GM04503 (cell line): ENCODE measurements around the gene EXOC6.

Experiments
- DNase-seq: peaks from one replicate; pipeline ENCODE4 v3.0.0-alpha.2; 2012; ENCODE audit warnings: low read depth

The EXOC6 gene

GRCh38 chr10:93067443-93068365 is 219.4 kb downstream of the EXOC6 start:
- DNase-seq, result no peak

DNA sequence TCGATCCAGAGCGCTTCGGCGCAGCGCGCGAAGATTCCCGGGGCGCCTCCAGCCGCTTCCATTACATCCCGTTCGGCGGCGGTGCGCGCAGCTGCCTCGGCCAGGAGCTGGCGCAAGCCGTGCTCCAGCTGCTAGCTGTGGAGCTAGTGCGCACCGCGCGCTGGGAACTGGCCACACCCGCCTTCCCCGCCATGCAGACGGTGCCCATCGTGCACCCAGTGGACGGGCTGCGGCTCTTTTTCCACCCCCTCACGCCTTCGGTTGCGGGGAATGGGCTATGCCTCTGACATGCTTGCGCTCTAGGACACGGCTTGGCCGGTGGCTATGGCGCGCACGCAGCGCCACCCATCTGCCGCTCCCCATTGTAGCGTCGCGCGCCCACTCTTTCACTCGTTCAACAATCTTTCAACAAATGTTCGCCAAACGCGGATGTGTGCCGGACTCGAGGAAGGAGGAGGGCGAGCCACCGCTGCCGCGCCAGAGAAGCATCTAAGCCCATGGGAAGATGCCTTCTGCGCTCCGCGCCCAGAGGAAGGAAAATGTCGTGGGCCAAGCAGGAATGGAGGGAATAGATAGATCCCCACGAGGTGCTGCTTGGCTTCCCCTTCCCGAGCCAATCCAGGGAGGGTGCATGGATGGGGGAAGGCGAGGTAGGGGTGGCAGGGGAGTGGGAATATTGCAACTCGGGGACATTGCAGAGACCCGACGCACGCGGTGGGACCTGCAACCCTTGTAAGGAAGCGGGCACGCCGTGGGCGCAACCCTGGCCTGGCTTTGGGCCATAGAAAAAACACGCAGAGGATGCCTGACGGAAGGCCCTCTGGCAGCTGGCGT is 220.3 kb downstream of the EXOC6 start:
- no peak for DNase-seq

DNA sequence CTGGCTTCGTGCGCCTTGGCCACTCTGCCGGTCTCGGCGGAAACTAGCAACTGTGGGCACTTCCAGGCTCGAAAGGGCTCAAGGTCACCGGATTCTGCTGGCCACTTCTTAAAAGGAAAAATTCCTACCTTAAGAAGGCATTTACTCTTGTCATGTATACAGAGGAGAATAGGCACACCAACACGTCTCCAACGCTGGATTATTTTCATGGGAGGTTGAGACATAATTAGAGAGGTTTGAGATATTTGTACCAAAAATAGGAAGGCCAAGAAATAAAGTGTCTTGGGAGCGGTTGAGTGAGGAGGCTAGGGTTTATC is 220.9 kb downstream of the EXOC6 start:
- no peak for DNase-seq

- DNase-seq, result no peak
These were observed 222.3 kb downstream of the EXOC6 start for GRCh38 chr10:93070378-93071176.

GRCh38 chr10:93071177-93071472 is 222.8 kb downstream of the EXOC6 start:
- no peak for DNase-seq

DNA sequence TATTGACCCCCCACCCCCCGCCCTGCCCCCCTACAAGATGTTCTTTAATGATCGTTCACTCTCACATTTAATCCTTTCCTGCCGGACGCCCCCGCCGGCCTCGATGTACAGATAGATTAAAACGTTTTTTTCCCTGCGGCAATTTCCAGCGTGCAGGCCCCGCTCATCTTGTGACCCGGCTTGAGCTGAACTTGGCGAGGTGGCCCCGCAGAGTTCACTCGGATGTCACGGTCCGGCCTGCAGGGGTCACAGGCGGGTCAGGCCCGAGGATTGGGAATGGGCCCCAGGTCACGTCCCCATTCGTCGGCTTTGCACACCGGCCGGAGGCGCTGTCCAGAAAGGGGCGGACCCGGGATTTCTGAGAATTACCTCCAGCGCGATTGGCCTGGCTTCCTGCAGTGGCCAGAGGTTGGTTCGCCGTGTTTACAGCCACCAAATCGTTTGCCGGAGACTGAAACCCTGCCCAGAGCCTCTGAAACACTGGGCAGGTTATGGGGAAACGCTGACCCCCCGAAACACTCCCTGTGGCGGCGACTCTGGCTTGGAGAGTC is 223.4 kb downstream of the EXOC6 start:
- no peak for DNase-seq

DNA sequence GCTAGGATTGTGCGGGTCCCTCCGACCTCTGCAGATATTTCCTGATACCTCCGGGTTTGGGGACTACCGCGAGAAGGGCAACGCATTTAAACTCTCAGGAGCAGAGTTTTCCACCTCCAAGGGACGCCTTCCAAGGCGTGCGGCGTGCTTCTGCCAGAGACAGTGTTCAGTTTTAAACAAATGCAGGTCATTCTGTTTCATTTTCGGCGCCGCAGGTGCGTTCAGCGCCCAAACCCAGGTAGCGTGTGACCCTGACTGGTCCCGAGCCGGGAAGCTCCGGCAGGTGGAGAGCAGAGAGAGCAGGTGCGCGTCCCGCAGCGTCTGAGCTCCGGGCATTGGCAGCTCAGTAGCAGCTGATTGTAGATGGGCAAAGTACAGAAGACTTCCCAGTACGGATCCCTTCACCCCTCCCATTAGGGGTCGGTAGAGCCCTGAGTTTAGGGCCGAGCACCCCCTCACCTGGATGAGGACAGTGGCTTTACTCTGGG is 223.9 kb downstream of the EXOC6 start:
- no peak for DNase-seq

DNA sequence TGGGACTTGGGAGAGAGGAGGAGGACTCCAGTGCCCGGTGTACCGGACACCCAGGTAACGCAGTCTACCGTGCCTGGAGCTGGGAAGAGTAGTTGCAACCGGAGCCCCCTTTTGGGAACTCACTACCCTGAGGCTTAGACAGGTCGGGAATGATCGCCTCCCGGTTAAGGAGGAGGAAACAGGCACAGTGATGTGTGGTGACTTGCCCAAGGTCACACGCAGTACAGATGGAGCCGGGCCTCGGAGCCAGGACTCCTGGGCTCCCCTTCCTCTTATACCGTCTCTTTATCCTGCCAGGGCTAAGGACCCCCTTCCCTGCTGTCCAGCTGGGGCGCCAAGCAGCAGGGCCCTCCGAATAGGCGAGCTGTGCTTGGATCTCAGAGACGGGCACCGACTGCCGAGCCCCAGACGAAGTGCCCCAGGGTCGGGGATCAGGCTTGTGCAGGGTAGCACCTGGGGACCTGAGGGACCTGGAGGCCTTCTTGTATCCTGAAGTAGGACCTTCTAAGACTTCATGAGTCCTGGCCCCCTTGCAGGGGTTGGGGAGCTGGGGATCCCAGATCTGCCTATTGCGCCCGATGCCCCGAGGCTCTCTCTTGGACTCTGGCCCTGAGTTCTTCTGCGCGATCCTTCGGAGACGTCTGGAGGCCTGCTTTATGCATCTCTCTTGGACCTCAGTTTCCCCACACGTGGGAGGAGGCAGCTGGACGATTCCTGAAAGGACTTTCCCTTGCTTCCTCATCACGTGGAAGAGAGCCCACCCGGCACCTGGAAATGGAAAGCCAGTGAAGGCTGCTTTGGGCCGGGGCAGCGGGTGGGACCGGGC is 224.6 kb downstream of the EXOC6 start:
- no peak for DNase-seq

DNA sequence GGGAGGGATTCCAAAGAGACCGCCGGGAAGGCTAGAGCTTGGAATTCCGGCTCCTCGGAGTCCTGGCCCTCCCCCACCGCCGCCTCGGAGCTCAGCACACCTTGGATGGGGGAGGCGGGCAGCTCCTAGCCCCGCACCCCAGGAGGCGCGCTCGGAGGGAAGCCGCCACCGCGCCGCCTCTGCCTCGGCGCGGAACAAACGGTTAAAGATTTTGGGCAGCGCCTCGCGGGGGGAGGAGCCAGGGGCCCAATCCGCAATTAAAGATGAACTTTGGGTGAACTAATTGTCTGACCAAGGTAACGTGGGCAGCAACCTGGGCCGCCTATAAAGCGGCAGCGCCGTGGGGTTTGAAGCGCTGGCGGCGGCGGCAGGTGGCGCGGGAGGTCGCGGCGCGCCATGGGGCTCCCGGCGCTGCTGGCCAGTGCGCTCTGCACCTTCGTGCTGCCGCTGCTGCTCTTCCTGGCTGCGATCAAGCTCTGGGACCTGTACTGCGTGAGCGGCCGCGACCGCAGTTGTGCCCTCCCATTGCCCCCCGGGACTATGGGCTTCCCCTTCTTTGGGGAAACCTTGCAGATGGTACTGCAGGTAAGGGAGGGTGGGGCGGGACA is 225.3 kb downstream of the EXOC6 start, which contains the start of gene CYP26A1:
TSS of gene CYP26A1 (plus strand) at position 355 of the 608 bp plus-strand sequence. CDS start at position 397, 42 bp downstream.
- DNase-seq, result no peak

GRCh38 chr10:93074147-93074596 is 225.9 kb downstream of the EXOC6 start:
- no peak for DNase-seq

DNA sequence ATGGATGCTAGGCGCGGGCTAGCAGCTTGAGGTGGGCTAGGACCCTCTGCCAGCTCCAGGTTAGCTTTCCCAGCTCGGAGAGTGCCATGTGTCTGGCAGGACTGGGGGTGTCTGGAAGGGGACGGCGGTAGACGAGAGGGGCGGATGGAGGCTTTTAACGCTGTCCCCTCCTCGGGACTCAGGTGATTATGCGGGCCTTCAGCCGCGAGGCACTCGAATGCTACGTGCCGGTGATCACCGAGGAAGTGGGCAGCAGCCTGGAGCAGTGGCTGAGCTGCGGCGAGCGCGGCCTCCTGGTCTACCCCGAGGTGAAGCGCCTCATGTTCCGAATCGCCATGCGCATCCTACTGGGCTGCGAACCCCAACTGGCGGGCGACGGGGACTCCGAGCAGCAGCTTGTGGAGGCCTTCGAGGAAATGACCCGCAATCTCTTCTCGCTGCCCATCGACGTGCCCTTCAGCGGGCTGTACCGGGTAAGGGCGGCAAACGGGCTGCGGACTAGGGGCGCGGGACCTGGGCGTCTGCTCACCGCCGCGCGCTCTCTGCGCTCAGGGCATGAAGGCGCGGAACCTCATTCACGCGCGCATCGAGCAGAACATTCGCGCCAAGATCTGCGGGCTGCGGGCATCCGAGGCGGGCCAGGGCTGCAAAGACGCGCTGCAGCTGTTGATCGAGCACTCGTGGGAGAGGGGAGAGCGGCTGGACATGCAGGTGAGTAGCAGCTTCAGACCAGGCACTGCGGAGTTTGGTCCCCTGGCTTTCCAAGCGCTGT is 226.5 kb downstream of the EXOC6 start:
- DNase-seq, result no peak

- DNase-seq, result no peak
These were observed 227.3 kb downstream of the EXOC6 start for GRCh38 chr10:93075369-93076221.

DNA sequence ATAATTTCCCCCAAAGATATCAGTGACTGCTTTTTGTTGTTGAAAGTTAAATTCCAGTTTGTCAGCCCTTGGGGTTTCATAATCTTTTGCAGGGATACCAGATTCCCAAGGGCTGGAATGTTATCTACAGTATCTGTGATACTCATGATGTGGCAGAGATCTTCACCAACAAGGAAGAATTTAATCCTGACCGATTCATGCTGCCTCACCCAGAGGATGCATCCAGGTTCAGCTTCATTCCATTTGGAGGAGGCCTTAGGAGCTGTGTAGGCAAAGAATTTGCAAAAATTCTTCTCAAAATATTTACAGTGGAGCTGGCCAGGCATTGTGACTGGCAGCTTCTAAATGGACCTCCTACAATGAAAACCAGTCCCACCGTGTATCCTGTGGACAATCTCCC is 228.6 kb downstream of the EXOC6 start:
- DNase-seq, result no peak

DNA sequence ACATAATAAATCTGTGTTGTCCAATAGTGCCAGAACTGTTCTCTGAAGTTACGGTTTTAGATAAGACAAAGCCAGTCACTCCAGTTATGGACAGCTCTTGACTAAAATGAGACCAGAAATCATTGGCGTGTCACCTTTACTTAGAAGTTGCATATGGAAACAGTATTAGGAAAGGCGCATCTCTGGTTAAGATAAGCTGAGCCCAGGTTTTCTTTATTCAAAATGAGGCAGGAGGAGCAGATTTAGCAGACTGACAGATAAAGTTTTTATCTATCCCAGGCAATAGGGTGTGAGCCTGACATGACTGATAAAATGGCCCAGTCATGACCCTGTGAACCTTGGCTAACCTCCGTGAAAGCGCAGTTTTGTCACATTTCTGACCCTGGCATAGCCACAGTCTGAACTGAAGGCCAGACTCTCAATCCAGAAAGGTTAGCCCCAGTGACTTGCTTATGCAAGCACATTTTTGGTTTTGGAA is 229.6 kb downstream of the EXOC6 start:
- DNase-seq, result no peak

- no peak for DNase-seq
These were observed 231.5 kb downstream of the EXOC6 start for GRCh38 chr10:93079663-93080349.

- no peak for DNase-seq
These were observed 232.2 kb downstream of the EXOC6 start for GRCh38 chr10:93080350-93081046.

DNA sequence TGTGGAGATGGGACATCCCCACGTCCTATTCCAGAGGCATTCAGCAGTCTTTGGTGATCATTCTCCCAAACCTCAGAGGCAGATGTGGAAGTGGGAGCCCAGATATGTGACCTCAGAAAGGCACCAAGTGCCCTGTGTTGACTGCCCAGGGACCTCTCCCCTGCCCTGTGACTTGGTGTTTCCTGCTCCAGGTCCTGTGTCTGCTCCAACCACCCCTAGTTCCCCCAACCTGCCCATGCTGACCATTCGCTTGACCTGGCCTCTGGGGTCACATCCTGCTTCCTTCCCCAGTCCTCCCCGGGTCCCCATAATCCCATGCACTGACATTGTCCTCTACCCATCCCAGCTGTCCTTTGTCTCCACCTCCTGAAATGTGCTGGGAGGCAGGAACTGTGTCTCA is 233.0 kb downstream of the EXOC6 start:
- no peak for DNase-seq
